SK-N-SH (cell line): Measurements from ENCODE around the gene RASGRF2. TPM values are rescaled to one million over a fixed set of nuclear protein-coding genes. Genes with fewer than 3 reads are reported as not detected.

Source experiments
- CTCF ChIA-PET: fragments of 300-600, 350-600 bp; formaldehyde crosslinking; extraction: SDS; loops from one replicate; lab custom pipeline; 2021; lab: Yijun Ruan, JAX
- POLR2A ChIA-PET: fragments of 350-600 bp; sonication (Branson Sonifier 250); formaldehyde crosslinking; extraction: SDS; loops from one replicate; lab custom pipeline; 2020; ENCODE audit warnings: antibody characterized with exemption, inconsistent platforms; lab: Yijun Ruan, JAX
- DNase-seq: peaks from one replicate; pipeline ENCODE4 v3.0.0; 2012
- H2AFZ ChIP-seq: fragments of 200-600 bp; sonication (generic); 2 replicates; pipeline ENCODE4 v1.8.1; 2016; ENCODE audit warnings: antibody characterized with exemption, mild to moderate bottlenecking, low read depth
- H3F3A ChIP-seq: fragments of 200-600 bp; sonication (generic); replicated peaks from 2 replicates; pipeline ENCODE3; 2016; ENCODE audit warnings: antibody characterized with exemption, mild to moderate bottlenecking; ENCODE audit not compliant: insufficient read depth
- H3K27ac ChIP-seq, 2 experiments: fragments of 200-500 bp in 1 of 2; fragments of 200-600 bp in 1 of 2; sonication (Bioruptor generic) in 1 of 2; sonication (generic), shearing (Covaris generic) in 1 of 2; 2 replicates each; pipeline versions ENCODE4 v1.5.1 to v1.6.1; 2014 to 2016; ENCODE audit warnings: low read depth in 2 of 2, inconsistent platforms in 1 of 2, low read length in 1 of 2, mild to moderate bottlenecking in 1 of 2, mixed read lengths in 1 of 2
- H3K27me3 ChIP-seq: fragments of 200-600 bp; sonication (generic), shearing (Covaris generic); 2 replicates; pipeline ENCODE4 v1.6.1; 2016; ENCODE audit warnings: mixed run types; ENCODE audit not compliant: insufficient read depth
- H3K36me3 ChIP-seq, 2 experiments: fragments of 200-500 bp in 1 of 2; fragments of 200-600 bp in 1 of 2; sonication (Bioruptor generic) in 1 of 2; sonication (generic) in 1 of 2; replicated peaks in 1 of 2; 2 replicates each; pipeline versions ENCODE3 to v1.5.1; 2014 to 2016; ENCODE audit warnings: low read length in 1 of 2, mild to moderate bottlenecking in 1 of 2; ENCODE audit not compliant: insufficient read depth in 2 of 2, control insufficient read depth in 1 of 2
- H3K4me1 ChIP-seq, 2 experiments: fragments of 200-500 bp in 1 of 2; fragments of 200-600 bp in 1 of 2; sonication (Bioruptor generic) in 1 of 2; sonication (generic), shearing (Covaris generic) in 1 of 2; 2 replicates each; pipeline versions ENCODE4 v1.5.1 to v1.6.1; 2014 to 2016; ENCODE audit warnings: low read depth in 1 of 2, low read length in 1 of 2, mixed run types in 1 of 2; ENCODE audit not compliant: insufficient read depth in 2 of 2, control insufficient read depth in 1 of 2
- H3K4me2 ChIP-seq: fragments of 200-600 bp; sonication (generic), shearing (Covaris generic); 2 replicates; pipeline ENCODE4 v1.6.1; 2017; ENCODE audit warnings: mixed run types
- H3K4me3 ChIP-seq, 2 experiments: fragments of 200-500 bp in 1 of 2; fragments of 200-600 bp in 1 of 2; sonication (Bioruptor generic) in 1 of 2; sonication (generic), shearing (Covaris generic) in 1 of 2; 2 replicates each; pipeline versions ENCODE4 v1.5.1 to v1.8.1; 2014 to 2016; ENCODE audit warnings: low read depth in 2 of 2, inconsistent platforms in 1 of 2, low read length in 1 of 2, mild to moderate bottlenecking in 1 of 2, mixed read lengths in 1 of 2, moderate library complexity in 1 of 2
- H3K79me2 ChIP-seq: fragments of 200-600 bp; sonication (generic); 2 replicates; pipeline ENCODE4 v1.8.1; 2017; ENCODE audit warnings: mild to moderate bottlenecking; ENCODE audit not compliant: insufficient read depth
- H3K9ac ChIP-seq: fragments of 200-600 bp; sonication (generic); 2 replicates; pipeline ENCODE4 v1.6.1; 2017; ENCODE audit warnings: mixed run types
- H3K9me2 ChIP-seq: fragments of 200-600 bp; sonication (generic); 2 replicates; pipeline ENCODE4 v1.6.1; 2017; ENCODE audit warnings: mixed run types
- H3K9me3 ChIP-seq: fragments of 200-600 bp; sonication (generic); 2 replicates; pipeline ENCODE4 v1.6.1; 2017; ENCODE audit warnings: mixed run types, mild to moderate bottlenecking, moderate library complexity
- H4K20me1 ChIP-seq: fragments of 200-600 bp; sonication (generic); 2 replicates; pipeline ENCODE4 v1.6.1; 2017; ENCODE audit warnings: mild to moderate bottlenecking, mixed run types; ENCODE audit not compliant: insufficient read depth
- EP300 ChIP-seq, 2 experiments: IDR thresholded peaks; 2 replicates each; pipeline versions ENCODE4 v1.4.0 to v1.6.1; 2012; ENCODE audit warnings: borderline replicate concordance in 1 of 2, low read depth in 1 of 2, low read length in 1 of 2
- EZH2phosphoT487 ChIP-seq: fragments of 200-600 bp; sonication (generic); IDR thresholded peaks from 2 replicates; pipeline ENCODE4 v1.6.1; 2017; ENCODE audit warnings: low read depth, mixed run types, mild to moderate bottlenecking, antibody characterized with exemption, moderate library complexity, borderline replicate concordance
- GATA2 ChIP-seq: sonication (generic); formaldehyde crosslinking; IDR thresholded peaks from 2 replicates; pipeline ENCODE4 v1.5.0; 2020; ENCODE audit warnings: mild to moderate bottlenecking, missing genetic modification reagents
- IRF3 ChIP-seq: fragments of 150-350 bp; IDR thresholded peaks from 2 replicates; pipeline ENCODE4 v1.6.1; 2016; ENCODE audit warnings: mild to moderate bottlenecking, low read depth, low read length
- MAX ChIP-seq: IDR thresholded peaks from 2 replicates; pipeline ENCODE4 v1.4.0; 2012; ENCODE audit warnings: low read depth
- MEF2A ChIP-seq: IDR thresholded peaks from 2 replicates; pipeline ENCODE4 v1.4.0; 2012; ENCODE audit warnings: low read depth, borderline replicate concordance
- NFIC ChIP-seq: IDR thresholded peaks from 2 replicates; pipeline ENCODE4 v1.4.0; 2012; ENCODE audit warnings: borderline replicate concordance
- PBX3 ChIP-seq: IDR thresholded peaks from 2 replicates; pipeline ENCODE4; 2012
- REST ChIP-seq: IDR thresholded peaks from 2 replicates; pipeline ENCODE4 v1.6.1; 2012; ENCODE audit warnings: mild to moderate bottlenecking, low read depth, low read length, moderate library complexity
- TAF1 ChIP-seq: IDR thresholded peaks from 2 replicates; pipeline ENCODE4 v1.6.1; 2012; ENCODE audit warnings: low read depth, mild to moderate bottlenecking, low read length, moderate library complexity, borderline replicate concordance
- TCF12 ChIP-seq: IDR thresholded peaks from 2 replicates; pipeline ENCODE4 v1.4.0; 2012
- YY1 ChIP-seq: IDR thresholded peaks from 2 replicates; pipeline ENCODE4 v1.4.0; 2012; ENCODE audit warnings: low read depth, mild to moderate bottlenecking
- WGBS: methylation state at CpG from one replicate; pipeline ENCODE4 v1.1.6; 2017; ENCODE audit warnings: low lambda C conversion rate; 5-methylcytosine and 5-hydroxymethylcytosine counted together
- polyA plus RNA-seq, 3 experiments: library from polyadenylated mRNA; depleted of rRNA; stranded (reverse); fragments of >200 nt; gene quantifications; 2 replicates each; pipeline ENCODE4 v1.2.3, GENCODE V29; 2012

RASGRF2 gene
- polyA plus RNA-seq, 1 of the 3 experiments (the other 2 are of a cell fraction): under 0.01 TPM

- Histone ChIP-seq H3K4me1 (peaks cover 0 to 18% of the 10 kb centered on the region in 2 experiments; a peak in 2 of 4 replicates), H3K27me3 (no peaks in the 10 kb centered on the region), H3K4me3 (no peak overlapping the region), H3K36me3 (no peaks in the 10 kb centered on the region), H3K9ac (no peak overlapping the region), H3K9me2 (no peaks in the 10 kb centered on the region), H4K20me1 (no peaks in the 10 kb centered on the region), H3K27ac (peak overlapping the region in 1 of 2 experiments; percentile 82; a peak in 2 of 4 replicates), H2AFZ (no peak overlapping the region), H3K79me2 (no peaks in the 10 kb centered on the region), H3K4me2 (peak overlapping the region; percentile 15; the same call in 1 of the 2 replicates), H3F3A (peaks cover 2% of the 10 kb centered on the region), H3K9me3 (no peaks in the 10 kb centered on the region)
- TF ChIP-seq IRF3 (no peak), EP300 (IDR thresholded peaks at IDR 0.05; ENCODE audit: borderline replicate concordance in 1 of 2, low read depth in 1 of 2, low read length in 1 of 2) (no peak), GATA2 (peak; percentile 87)
- ChIA-PET CTCF (no interaction called here), POLR2A (no interaction called here)
- WGBS: 62% methylated on average over 4 of the region's 4 CpGs
- peak; percentile 28 for DNase-seq
Measured at GRCh38 chr5:81140441-81140840, 180.3 kb downstream of the RASGRF2 start.

GRCh38 chr5:81140943-81141342, 180.8 kb downstream of the RASGRF2 start:
- 67% methylated on average over 1 of the region's 1 CpG for WGBS
- Histone ChIP-seq H3K9me3 (no peaks in the 10 kb centered on the region), H3K9me2 (no peaks in the 10 kb centered on the region), H3K79me2 (no peaks in the 10 kb centered on the region), H2AFZ (no peak overlapping the region), H4K20me1 (no peaks in the 10 kb centered on the region), H3K27ac (peak overlapping the region in 1 of 2 experiments; percentile 82; a peak in 2 of 4 replicates), H3K9ac (no peak overlapping the region), H3K27me3 (no peaks in the 10 kb centered on the region), H3K36me3 (no peaks in the 10 kb centered on the region), H3F3A (peaks cover 2% of the 10 kb centered on the region), H3K4me1 (peaks cover 0 to 18% of the 10 kb centered on the region in 2 experiments; a peak in 2 of 4 replicates), H3K4me3 (no peak overlapping the region), H3K4me2 (peak overlapping the region; percentile 15; the same call in 1 of the 2 replicates)
- ChIA-PET POLR2A (no interaction called here), CTCF (interaction anchor here (1.0 kb wide), 1 partner anchor 12 kb away, joined by 3 read pairs; no protein-coding TSS in a partner anchor)
- peak; percentile 48 for DNase-seq
- TF ChIP-seq YY1 (no peak), EP300 (IDR thresholded peaks at IDR 0.05; ENCODE audit: borderline replicate concordance in 1 of 2, low read depth in 1 of 2, low read length in 1 of 2) (peak in 1 of 2 experiments; percentile 18; a peak in 1 of 4 replicates), MEF2A (no peak), NFIC (peak; percentile 41; the same call in 1 of the 2 replicates), TCF12 (peak; percentile 76), MAX (no peak)

GRCh38 chr5:81142108-81142507, 181.9 kb downstream of the RASGRF2 start:
- no peaks in the 10 kb centered on the region for H3K9me3 ChIP-seq
- no peak overlapping the region for H3K9ac ChIP-seq
- no peak overlapping the region for H2AFZ ChIP-seq
- no peak for DNase-seq
- H3K9me2 ChIP-seq: no peaks in the 10 kb centered on the region
- no peaks in the 10 kb centered on the region for H3K27me3 ChIP-seq
- ChIA-PET CTCF (interaction anchor here (1.0 kb wide), 1 partner anchor 24 kb away, joined by 3 read pairs; no protein-coding TSS in a partner anchor), POLR2A (no interaction called here)
- H3K4me3 ChIP-seq: no peak overlapping the region
- H3K36me3 ChIP-seq: no peaks in the 10 kb centered on the region
- 62% methylated on average over 3 of the region's 3 CpGs for WGBS
- H3K4me2 ChIP-seq: no peak overlapping the region
- H3K27ac ChIP-seq: no peak overlapping the region
- no peaks in the 10 kb centered on the region for H3K79me2 ChIP-seq
- peaks cover 0 to 18% of the 10 kb centered on the region in 2 experiments; a peak in 2 of 4 replicates for H3K4me1 ChIP-seq
- TF ChIP-seq NFIC: no peak
- no peak for TF ChIP-seq GATA2
- no peak for TF ChIP-seq YY1
- no peak for TF ChIP-seq MEF2A
- no peak for TF ChIP-seq MAX
- TF ChIP-seq REST: no peak
- no peak for TF ChIP-seq PBX3
- no peak for TF ChIP-seq TCF12
- TF ChIP-seq TAF1: no peak
- no peak for TF ChIP-seq EZH2phosphoT487
- H4K20me1 ChIP-seq: no peaks in the 10 kb centered on the region
- H3F3A ChIP-seq: peaks cover 2% of the 10 kb centered on the region
